HEK293 (cell line): ENCODE data around the gene GALNT15.

Source experiments
- CTCF ChIA-PET: fragments of 350-600 bp; formaldehyde crosslinking; extraction: SDS; loops from one replicate; lab custom pipeline; 2021; ENCODE audit warnings: antibody characterized with exemption; lab: Yijun Ruan, JAX
- POLR2A ChIA-PET: fragments of 300-600 bp; formaldehyde crosslinking; extraction: SDS; loops from one replicate; lab custom pipeline; 2020; ENCODE audit warnings: antibody characterized with exemption, inconsistent platforms; lab: Yijun Ruan, JAX
- H3K27ac ChIP-seq: fragments of 200-500 bp; sonication (Bioruptor generic); 2 replicates; pipeline ENCODE4 v1.5.1; 2014; ENCODE audit warnings: low read depth, low read length, control low read depth, inconsistent platforms; ENCODE audit errors: extremely low read depth
- H3K36me3 ChIP-seq, 2 experiments: fragments of 200-500 bp in 1 of 2; sonication (Bioruptor generic) in 1 of 2; 1 replicate in 1 of 2; 2 replicates in 1 of 2; pipeline ENCODE4 v1.5.1; 2014 to 2017; ENCODE audit warnings: inconsistent platforms in 2 of 2, low read length in 2 of 2; ENCODE audit not compliant: control insufficient read depth in 2 of 2, insufficient read depth in 1 of 2
- H3K4me1 ChIP-seq: fragments of 200-500 bp; sonication (Bioruptor generic); 2 replicates; pipeline ENCODE4 v1.5.1; 2014; ENCODE audit warnings: mild to moderate bottlenecking, low read length, inconsistent platforms; ENCODE audit not compliant: control insufficient read depth, insufficient read depth
- H3K4me3 ChIP-seq: 2 replicates; pipeline ENCODE4 v1.5.1; 2011; ENCODE audit warnings: low read depth, mild to moderate bottlenecking, control low read depth, low read length, moderate library complexity
- H3K9me3 ChIP-seq: fragments of 200-500 bp; sonication (Bioruptor generic); 2 replicates; pipeline ENCODE4 v1.5.1; 2014; ENCODE audit warnings: low read depth, low read length, inconsistent platforms; ENCODE audit not compliant: control insufficient read depth, insufficient read depth
- EGR2 ChIP-seq: fragments of 450-650 bp; formaldehyde crosslinking; IDR thresholded peaks from 2 replicates; pipeline ENCODE4 v1.5.1; 2016; ENCODE audit warnings: low read depth, missing biosample characterization, missing genetic modification characterization
- IKZF3 ChIP-seq: fragments of 450-650 bp; IDR thresholded peaks from 2 replicates; pipeline ENCODE4 v1.5.0; 2018; ENCODE audit warnings: missing biosample characterization, mild to moderate bottlenecking, missing genetic modification characterization, moderate library complexity
- MEIS1 ChIP-seq: sonication (generic); formaldehyde crosslinking; IDR thresholded peaks from 2 replicates; pipeline ENCODE4 v1.8.1; 2022; ENCODE audit warnings: missing genetic modification reagents, mild to moderate bottlenecking, borderline replicate concordance
- ZFP69B ChIP-seq: fragments of 450-650 bp; formaldehyde crosslinking; IDR thresholded peaks from 2 replicates; pipeline ENCODE4 v1.5.1; 2016; ENCODE audit warnings: missing biosample characterization, missing genetic modification characterization
- ZNF138 ChIP-seq: fragments of 450-650 bp; formaldehyde crosslinking; IDR thresholded peaks from 2 replicates; pipeline ENCODE4 v1.5.1; 2016; ENCODE audit warnings: missing biosample characterization, missing genetic modification characterization, borderline replicate concordance
- ZNF169 ChIP-seq: fragments of 450-650 bp; formaldehyde crosslinking; IDR thresholded peaks from 2 replicates; pipeline ENCODE4 v1.5.1; 2016; ENCODE audit warnings: missing biosample characterization, missing genetic modification characterization
- ZNF2 ChIP-seq: fragments of 450-650 bp; formaldehyde crosslinking; IDR thresholded peaks from 2 replicates; pipeline ENCODE4 v1.5.1; 2016; ENCODE audit warnings: missing biosample characterization, missing genetic modification characterization
- ZNF211 ChIP-seq: fragments of 450-650 bp; formaldehyde crosslinking; IDR thresholded peaks from 2 replicates; pipeline ENCODE4 v1.5.1; 2016; ENCODE audit warnings: low read depth, missing biosample characterization, missing genetic modification characterization
- ZNF23 ChIP-seq: fragments of 450-650 bp; formaldehyde crosslinking; IDR thresholded peaks from 2 replicates; pipeline ENCODE4 v1.5.1; 2016; ENCODE audit warnings: missing biosample characterization, missing genetic modification characterization, borderline replicate concordance
- ZNF341 ChIP-seq: fragments of 450-650 bp; formaldehyde crosslinking; IDR thresholded peaks from 2 replicates; pipeline ENCODE4; 2016; ENCODE audit warnings: low read depth, missing biosample characterization, missing genetic modification characterization
- ZNF350 ChIP-seq: fragments of 450-650 bp; formaldehyde crosslinking; IDR thresholded peaks from 2 replicates; pipeline ENCODE4 v1.5.0; 2017; ENCODE audit warnings: missing biosample characterization, mild to moderate bottlenecking, missing genetic modification characterization
- ZNF426 ChIP-seq: fragments of 450-650 bp; formaldehyde crosslinking; IDR thresholded peaks from 2 replicates; pipeline ENCODE4 v1.5.1; 2017; ENCODE audit warnings: missing biosample characterization, missing genetic modification characterization, mild to moderate bottlenecking, inconsistent platforms, moderate library complexity
- ZNF501 ChIP-seq: fragments of 450-650 bp; formaldehyde crosslinking; IDR thresholded peaks from 2 replicates; pipeline ENCODE4 v1.5.1; 2016; ENCODE audit warnings: missing biosample characterization, missing genetic modification characterization
- ZNF530 ChIP-seq: fragments of 450-650 bp; formaldehyde crosslinking; IDR thresholded peaks from 2 replicates; pipeline ENCODE4 v1.5.1; 2016; ENCODE audit warnings: low read depth, missing biosample characterization, missing genetic modification characterization
- ZNF555 ChIP-seq: fragments of 450-650 bp; formaldehyde crosslinking; conservative IDR thresholded peaks from 2 replicates; pipeline ENCODE4 v1.5.1; 2017; ENCODE audit warnings: missing biosample characterization, mild to moderate bottlenecking, missing genetic modification characterization, inconsistent platforms
- ZNF571 ChIP-seq: fragments of 450-650 bp; formaldehyde crosslinking; IDR thresholded peaks from 2 replicates; pipeline ENCODE4 v1.5.0; 2017; ENCODE audit warnings: missing biosample characterization, missing genetic modification characterization
- ZNF621 ChIP-seq: fragments of 450-650 bp; formaldehyde crosslinking; IDR thresholded peaks from 2 replicates; pipeline ENCODE4 v1.5.1; 2017; ENCODE audit warnings: missing biosample characterization, missing genetic modification characterization
- ZNF626 ChIP-seq: fragments of 450-650 bp; sonication (Bioruptor Pico); formaldehyde crosslinking; IDR thresholded peaks from 2 replicates; pipeline ENCODE4 v1.5.1; 2018; ENCODE audit warnings: missing biosample characterization, missing genetic modification characterization, inconsistent platforms
- ZNF777 ChIP-seq: fragments of 450-650 bp; formaldehyde crosslinking; IDR thresholded peaks from 2 replicates; pipeline ENCODE4 v1.5.1; 2017; ENCODE audit warnings: missing biosample characterization, missing genetic modification characterization, borderline replicate concordance
- ZSCAN23 ChIP-seq: fragments of 450-650 bp; formaldehyde crosslinking; IDR thresholded peaks from 2 replicates; pipeline ENCODE4 v1.5.1; 2016; ENCODE audit warnings: missing biosample characterization, missing genetic modification characterization
- TF ChIP-seq, protein P1 (sequence below): fragments of 450-650 bp; formaldehyde crosslinking; IDR thresholded peaks from 2 replicates; pipeline ENCODE4 v1.5.1; 2016; ENCODE audit warnings: missing biosample characterization, missing genetic modification characterization, borderline replicate concordance
- TF ChIP-seq, protein P2 (sequence below): fragments of 450-650 bp; formaldehyde crosslinking; IDR thresholded peaks from 2 replicates; pipeline ENCODE4 v1.5.1; 2016; ENCODE audit warnings: missing biosample characterization, missing genetic modification characterization

The GALNT15 gene

DNA sequence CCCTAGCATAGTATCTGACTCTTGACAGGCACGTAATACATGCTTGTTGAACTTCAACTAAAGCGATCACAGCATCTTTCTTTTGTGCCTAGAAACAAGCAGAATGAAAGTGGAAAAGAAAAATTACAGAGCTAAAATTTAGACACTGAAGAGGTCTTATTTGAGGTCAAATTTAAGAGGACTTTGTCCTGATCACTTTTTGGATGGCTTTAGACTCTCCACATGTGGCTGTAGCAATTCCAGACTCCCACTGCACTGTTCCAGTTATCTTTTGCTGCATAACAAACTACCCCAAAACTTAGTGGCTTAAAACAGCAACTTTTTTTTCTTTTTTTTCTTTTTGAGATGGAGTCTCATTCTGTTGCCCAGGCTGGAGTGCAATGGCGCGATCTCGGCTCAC lies 66.7 kb downstream of the GALNT15 start:
- Histone ChIP-seq H3K36me3 (no peaks in the 10 kb centered on the region), H3K4me3 (no peak overlapping the region), H3K4me1 (no peaks in the 10 kb centered on the region), H3K9me3 (no peaks in the 10 kb centered on the region), H3K27ac (no peak overlapping the region)
- ChIA-PET POLR2A (no interaction called here), CTCF (interaction anchor here (0.6 to 1.9 kb wide), 5 partner anchors 14 to 550 kb away, joined by 3 to 11 read pairs (median 3); no protein-coding TSS in a partner anchor)
- TF ChIP-seq ZNF426 (tag by site-specific recombination) (no peak), ZNF341 (tag by site-specific recombination) (no peak), ZNF777 (tag by site-specific recombination) (no peak), ZNF621 (tag by site-specific recombination) (no peak), ZNF501 (tag by site-specific recombination) (no peak), ZNF626 (tag by site-specific recombination) (no peak), ZFP69B (tag by site-specific recombination) (no peak), EGR2 (tag by site-specific recombination) (no peak), ZSCAN23 (tag by site-specific recombination) (no peak), ZNF169 (tag by site-specific recombination) (no peak), ZNF138 (no peak), ZNF530 (tag by site-specific recombination) (no peak), ZNF23 (tag by site-specific recombination) (no peak), ZNF2 (tag by site-specific recombination) (no peak), MEIS1 (CRISPR knock-in tag) (no peak), ZNF350 (tag by site-specific recombination) (no peak)
- TF ChIP-seq, protein P1, sequence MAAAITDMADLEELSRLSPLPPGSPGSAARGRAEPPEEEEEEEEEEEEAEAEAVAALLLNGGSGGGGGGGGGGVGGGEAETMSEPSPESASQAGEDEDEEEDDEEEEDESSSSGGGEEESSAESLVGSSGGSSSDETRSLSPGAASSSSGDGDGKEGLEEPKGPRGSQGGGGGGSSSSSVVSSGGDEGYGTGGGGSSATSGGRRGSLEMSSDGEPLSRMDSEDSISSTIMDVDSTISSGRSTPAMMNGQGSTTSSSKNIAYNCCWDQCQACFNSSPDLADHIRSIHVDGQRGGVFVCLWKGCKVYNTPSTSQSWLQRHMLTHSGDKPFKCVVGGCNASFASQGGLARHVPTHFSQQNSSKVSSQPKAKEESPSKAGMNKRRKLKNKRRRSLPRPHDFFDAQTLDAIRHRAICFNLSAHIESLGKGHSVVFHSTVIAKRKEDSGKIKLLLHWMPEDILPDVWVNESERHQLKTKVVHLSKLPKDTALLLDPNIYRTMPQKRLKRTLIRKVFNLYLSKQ (tag by site-specific recombination): no peak
- TF ChIP-seq, protein P2, sequence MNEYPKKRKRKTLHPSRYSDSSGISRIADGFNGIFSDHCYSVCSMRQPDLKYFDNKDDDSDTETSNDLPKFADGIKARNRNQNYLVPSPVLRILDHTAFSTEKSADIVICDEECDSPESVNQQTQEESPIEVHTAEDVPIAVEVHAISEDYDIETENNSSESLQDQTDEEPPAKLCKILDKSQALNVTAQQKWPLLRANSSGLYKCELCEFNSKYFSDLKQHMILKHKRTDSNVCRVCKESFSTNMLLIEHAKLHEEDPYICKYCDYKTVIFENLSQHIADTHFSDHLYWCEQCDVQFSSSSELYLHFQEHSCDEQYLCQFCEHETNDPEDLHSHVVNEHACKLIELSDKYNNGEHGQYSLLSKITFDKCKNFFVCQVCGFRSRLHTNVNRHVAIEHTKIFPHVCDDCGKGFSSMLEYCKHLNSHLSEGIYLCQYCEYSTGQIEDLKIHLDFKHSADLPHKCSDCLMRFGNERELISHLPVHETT (tag by site-specific recombination): no peak

DNA sequence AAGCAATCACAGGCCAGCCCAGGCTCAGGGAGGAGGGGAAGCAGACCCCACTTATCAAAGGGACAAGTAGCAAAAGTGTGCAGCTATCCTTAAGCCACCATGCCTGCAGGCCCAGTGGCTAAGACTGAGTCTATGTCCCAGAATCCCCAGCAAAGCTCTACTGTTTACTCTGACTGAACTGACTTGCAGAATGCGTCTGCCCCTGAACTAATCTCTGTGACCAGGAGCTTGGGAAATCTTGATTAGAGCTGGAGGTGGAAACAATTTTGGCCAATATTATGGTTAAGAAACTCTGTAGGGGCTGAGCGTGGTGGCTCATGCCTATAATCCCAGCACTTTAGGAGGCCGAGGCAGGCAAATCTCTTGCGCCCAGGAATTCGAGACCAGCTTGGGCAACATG lies 67.7 kb downstream of the GALNT15 start:
- H3K27ac ChIP-seq: no peak overlapping the region
- no peaks in the 10 kb centered on the region for H3K4me1 ChIP-seq
- no peak for TF ChIP-seq ZNF211 (tag by site-specific recombination)
- TF ChIP-seq ZNF621 (tag by site-specific recombination): no peak
- TF ChIP-seq ZNF555 (tag by site-specific recombination): no peak
- no peak for TF ChIP-seq ZNF571 (tag by site-specific recombination)
- TF ChIP-seq IKZF3 (tag by site-specific recombination): no peak
- CTCF ChIA-PET: interaction anchor here (1.0 to 1.9 kb wide), 4 partner anchors 15 to 194 kb away, joined by 3 to 11 read pairs (median 7); no protein-coding TSS in a partner anchor
- H3K4me3 ChIP-seq: no peak overlapping the region
- POLR2A ChIA-PET: no interaction called here
- H3K36me3 ChIP-seq: no peaks in the 10 kb centered on the region
- no peaks in the 10 kb centered on the region for H3K9me3 ChIP-seq
